ENCODE results near the gene PHACTR1.

The PHACTR1 gene

DNA sequence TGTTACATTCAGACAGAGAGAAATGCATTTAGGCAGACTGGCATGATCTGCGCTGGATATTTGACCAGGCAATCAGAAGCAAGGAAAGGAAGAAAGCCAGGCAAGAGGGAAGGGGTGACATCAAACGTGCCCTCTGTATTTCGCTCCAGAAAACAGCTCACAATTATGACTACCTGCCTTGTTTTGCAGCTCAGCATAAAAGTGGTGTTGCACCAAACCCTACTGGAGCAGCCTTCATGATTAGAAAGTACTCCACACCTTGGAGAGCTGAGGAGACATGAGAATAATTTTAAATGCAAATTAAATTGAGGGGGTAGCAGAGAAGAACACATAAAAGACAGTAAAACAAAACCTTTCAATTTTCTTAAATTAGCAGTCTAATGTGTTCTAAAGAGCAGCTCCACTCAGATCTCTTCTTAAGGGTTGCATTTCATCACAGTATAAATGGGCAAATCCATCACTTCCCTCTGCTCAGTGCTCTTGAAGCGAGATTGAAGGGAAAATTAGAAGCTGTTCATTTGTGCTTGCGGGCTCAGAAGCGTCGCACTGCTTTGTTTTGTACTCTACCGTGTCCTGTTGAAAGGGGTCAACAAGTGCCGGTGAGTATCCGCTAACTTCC is at the start of gene PHACTR1:
PHACTR1 (plus strand) TSS at position 470 of the 619 bp plus-strand sequence.
- FAIRE-seq (no peak), DNase-seq (ENCODE audit: insufficient read length, low spot score) (no peak)
- no peak for TF ChIP-seq POLR2A (IDR thresholded peaks at IDR 0.05; ENCODE audit: low read depth, low read length)

DNA sequence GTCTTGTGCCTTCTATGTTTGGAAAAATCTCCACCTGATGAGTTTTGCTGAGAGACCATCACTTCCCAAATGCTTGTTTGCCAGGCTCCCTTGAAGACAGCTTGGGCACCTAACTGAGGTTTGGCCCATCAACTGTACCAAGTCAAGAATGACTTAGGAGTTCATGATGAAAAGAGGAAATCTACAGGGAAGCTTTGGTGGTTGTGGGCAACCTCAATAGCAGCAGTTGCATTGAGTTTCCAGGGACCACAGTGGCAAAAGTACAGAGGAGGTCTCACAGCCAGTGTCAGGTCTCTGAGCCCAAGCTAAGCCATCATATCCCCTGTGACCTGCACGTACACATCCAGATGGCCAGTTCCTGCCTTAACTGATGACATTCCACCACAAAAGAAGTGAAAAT is 49.7 kb upstream of the PHACTR1 start:
- no peak for TF ChIP-seq POLR2A (IDR thresholded peaks at IDR 0.05; ENCODE audit: low read depth, low read length)
- no peak for FAIRE-seq
- no peak for DNase-seq (ENCODE audit: insufficient read length, low spot score)

DNA sequence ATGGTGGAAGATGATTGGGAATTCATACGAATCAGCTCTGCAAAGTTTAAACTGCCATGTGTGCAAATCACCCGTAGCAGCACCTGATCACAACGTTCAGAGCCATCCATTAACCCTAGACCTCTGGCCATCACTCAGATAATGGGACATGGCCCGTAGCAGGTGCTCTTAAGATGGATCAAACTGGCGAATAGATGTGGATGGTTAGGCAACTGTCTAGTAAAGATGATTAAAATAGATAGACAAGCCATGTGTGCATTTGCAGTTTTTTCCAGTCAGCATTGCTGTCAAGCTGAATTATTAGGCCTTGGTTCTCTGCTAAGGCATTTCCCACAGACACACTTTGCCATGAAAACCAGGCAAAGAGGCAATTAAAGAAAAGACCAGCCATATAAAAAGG is 40.6 kb upstream of the PHACTR1 start:
- TF ChIP-seq POLR2A (IDR thresholded peaks at IDR 0.05; ENCODE audit: low read depth, low read length), result no peak
- DNase-seq (ENCODE audit: insufficient read length, low spot score), result no peak
- no peak for FAIRE-seq

- TF ChIP-seq POLR2A (IDR thresholded peaks at IDR 0.05; ENCODE audit: low read depth, low read length), result no peak
- DNase-seq (ENCODE audit: insufficient read length, low spot score), result no peak
- no peak for FAIRE-seq
These were observed 37.2 kb upstream of the PHACTR1 start for GRCh38 chr6:12679341-12679740.

GRCh38 chr6:12693122-12693521 is 23.4 kb upstream of the PHACTR1 start:
- DNase-seq (ENCODE audit: insufficient read length, low spot score) (no peak), FAIRE-seq (no peak)
- TF ChIP-seq POLR2A (IDR thresholded peaks at IDR 0.05; ENCODE audit: low read depth, low read length), result no peak

GRCh38 chr6:12698298-12698697 is 18.3 kb upstream of the PHACTR1 start:
- FAIRE-seq (no peak), DNase-seq (ENCODE audit: insufficient read length, low spot score) (no peak)
- no peak for TF ChIP-seq POLR2A (IDR thresholded peaks at IDR 0.05; ENCODE audit: low read depth, low read length)

DNA sequence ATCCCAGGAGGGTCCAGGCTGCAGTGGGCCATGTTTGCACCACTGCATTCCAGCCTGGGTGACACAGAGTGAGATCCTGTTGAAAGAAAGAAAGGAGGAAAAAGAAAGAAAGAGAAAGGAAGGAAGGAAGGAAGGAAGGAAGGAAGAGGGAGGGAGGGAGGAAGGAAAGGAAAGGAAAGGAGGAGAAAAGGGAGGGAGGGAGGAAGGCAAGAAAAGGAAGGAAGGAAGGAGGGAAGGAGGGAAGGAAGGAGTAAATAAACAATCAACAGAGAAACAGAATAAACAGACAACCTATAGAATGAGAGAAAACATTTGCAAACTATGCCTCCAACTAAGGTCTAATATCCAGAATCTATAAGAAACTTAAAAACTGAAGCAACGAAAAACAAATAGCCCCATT is 11.6 kb upstream of the PHACTR1 start:
- TF ChIP-seq POLR2A (IDR thresholded peaks at IDR 0.05; ENCODE audit: low read depth, low read length), result no peak

GRCh38 chr6:12709116-12709515 is 7.5 kb upstream of the PHACTR1 start:
- FAIRE-seq (peak; percentile 91), DNase-seq (ENCODE audit: insufficient read length, low spot score) (peak; percentile 34)
- no peak for TF ChIP-seq POLR2A (IDR thresholded peaks at IDR 0.05; ENCODE audit: low read depth, low read length)

More for the DNA sequence above, 11.6 kb upstream of the PHACTR1 start:
- FAIRE-seq (no peak), DNase-seq (ENCODE audit: insufficient read length, low spot score) (no peak)

GRCh38 chr6:12709556-12710232 is 6.9 kb upstream of the PHACTR1 start:
- no peak for TF ChIP-seq POLR2A (IDR thresholded peaks at IDR 0.05; ENCODE audit: low read depth, low read length)
- FAIRE-seq, result no peak
- no peak for DNase-seq (ENCODE audit: insufficient read length, low spot score)

- DNase-seq (ENCODE audit: insufficient read length, low spot score) (no peak), FAIRE-seq (no peak)
These were observed 5.6 kb upstream of the PHACTR1 start for GRCh38 chr6:12710921-12711320.

DNA sequence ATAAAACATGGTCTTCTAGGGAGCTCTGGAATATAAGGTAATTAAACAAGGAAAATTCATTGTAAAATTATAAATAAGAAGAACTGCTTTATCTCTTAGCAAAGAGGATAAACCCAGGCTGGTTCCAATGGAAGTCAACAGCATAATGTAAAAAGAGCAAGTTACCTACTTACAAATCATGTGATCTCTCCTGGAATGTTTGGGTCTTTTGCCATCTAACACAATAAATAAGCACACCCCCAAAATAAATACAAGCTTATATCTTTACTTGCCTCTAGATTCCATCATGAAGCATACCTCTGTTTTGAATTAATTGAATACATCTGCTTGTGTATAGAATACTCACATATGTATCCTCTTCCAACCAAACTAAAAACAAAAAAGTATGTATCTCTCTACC is 2.5 kb upstream of the PHACTR1 start:
- DNase-seq (ENCODE audit: insufficient read length, low spot score) (no peak), FAIRE-seq (no peak)
- TF ChIP-seq POLR2A (IDR thresholded peaks at IDR 0.05; ENCODE audit: low read depth, low read length), result no peak

More at GRCh38 chr6:12710921-12711320, 5.6 kb upstream of the PHACTR1 start:
- no peak for TF ChIP-seq POLR2A (IDR thresholded peaks at IDR 0.05; ENCODE audit: low read depth, low read length)

- DNase-seq (ENCODE audit: insufficient read length, low spot score) (no peak), FAIRE-seq (no peak)
- no peak for TF ChIP-seq POLR2A (IDR thresholded peaks at IDR 0.05; ENCODE audit: low read depth, low read length)
These were observed 1.1 kb upstream of the PHACTR1 start for GRCh38 chr6:12715437-12715836.

- DNase-seq (ENCODE audit: insufficient read length, low spot score), result no peak
- TF ChIP-seq POLR2A (IDR thresholded peaks at IDR 0.05; ENCODE audit: low read depth, low read length), result no peak
- no peak for FAIRE-seq
These were observed 789 bp downstream of the PHACTR1 start for GRCh38 chr6:12717356-12717755.

DNA sequence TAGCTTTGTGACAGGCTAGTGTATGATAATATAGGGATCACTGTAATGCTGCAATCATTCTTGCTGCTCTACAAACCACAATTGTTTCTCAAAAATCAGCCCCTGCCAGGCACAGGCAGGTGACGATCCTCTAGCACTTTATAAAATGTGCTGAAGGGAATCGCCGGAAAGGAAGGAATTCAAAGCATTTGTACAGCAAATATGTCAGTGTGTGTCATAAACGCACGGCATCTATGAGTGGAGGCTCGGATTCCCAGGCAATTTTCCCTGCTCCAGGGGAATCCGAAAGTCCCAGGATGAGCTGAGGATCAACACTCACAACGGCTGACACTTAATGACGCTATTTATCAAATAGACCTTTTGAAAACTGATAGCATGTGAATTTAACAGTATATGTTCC is 1.4 kb downstream of the PHACTR1 start:
- FAIRE-seq (peak; percentile 65), DNase-seq (ENCODE audit: insufficient read length, low spot score) (peak; percentile 23)
- TF ChIP-seq POLR2A (IDR thresholded peaks at IDR 0.05; ENCODE audit: low read depth, low read length), result no peak

DNA sequence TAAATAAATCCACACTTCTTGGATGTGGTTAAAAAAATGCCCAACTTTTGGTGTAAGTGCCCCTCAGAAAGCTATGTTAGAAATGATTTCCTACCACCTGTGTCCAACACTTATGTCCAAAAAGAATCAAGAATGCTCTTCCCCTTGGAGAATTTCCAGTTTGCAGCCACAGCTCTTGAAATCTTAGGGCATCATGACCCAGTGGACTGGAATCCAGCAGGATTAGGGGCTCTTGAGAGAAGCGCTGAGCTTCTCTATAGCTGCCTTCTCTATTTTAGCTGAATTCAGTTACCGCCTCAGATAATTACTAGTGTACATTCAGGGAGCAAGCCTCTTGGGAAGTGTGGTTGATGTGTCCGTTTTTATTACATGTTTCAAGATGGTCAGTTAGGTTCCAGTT is 2.5 kb downstream of the PHACTR1 start:
- no peak for FAIRE-seq
- no peak for DNase-seq (ENCODE audit: insufficient read length, low spot score)
- TF ChIP-seq POLR2A (IDR thresholded peaks at IDR 0.05; ENCODE audit: low read depth, low read length), result no peak
